Smooth muscle cell (in vitro differentiated cells): ENCODE measurements around the gene ARSA. TPM values are rescaled to one million over a fixed set of nuclear protein-coding genes. Genes with fewer than 3 reads are reported as not detected.
"Not testable (repeated sequence)": the region's sequence is repeated elsewhere in the genome, so short reads cannot be mapped to it uniquely, and the experiment has no call there.

Source experiments
- DNase-seq: peaks from one replicate; lab custom pipeline; 2025; ENCODE audit not compliant: unreplicated experiment; lab: John Stamatoyannopoulos, UW
- H2AFZ ChIP-seq: fragments of 200-600 bp; sonication (generic); 2 replicates; pipeline ENCODE4 v1.6.0; 2016; ENCODE audit warnings: antibody characterized with exemption, low read depth, mild to moderate bottlenecking
- H3F3A ChIP-seq: fragments of 200-600 bp; sonication (generic); 2 replicates; pipeline ENCODE4 v1.6.0; 2017; ENCODE audit warnings: antibody characterized with exemption, low read depth
- H3K27ac ChIP-seq: fragments of 200-600 bp; sonication (generic); 2 replicates; pipeline ENCODE4 v1.5.1; 2016; ENCODE audit warnings: low read depth, mild to moderate bottlenecking
- H3K27me3 ChIP-seq: fragments of 200-600 bp; sonication (generic); 2 replicates; pipeline ENCODE4 v1.6.1; 2016; ENCODE audit warnings: low read depth, mild to moderate bottlenecking
- H3K36me3 ChIP-seq: fragments of 200-600 bp; sonication (generic); 2 replicates; pipeline ENCODE4 v1.5.1; 2016; ENCODE audit warnings: low read depth
- H3K4me1 ChIP-seq: fragments of 200-600 bp; sonication (generic); 2 replicates; pipeline ENCODE4 v1.5.1; 2016; ENCODE audit warnings: low read depth
- H3K4me2 ChIP-seq: fragments of 200-600 bp; sonication (generic); 2 replicates; pipeline ENCODE4 v1.6.0; 2016; ENCODE audit warnings: mild to moderate bottlenecking
- H3K4me3 ChIP-seq: fragments of 200-600 bp; sonication (generic); 2 replicates; pipeline ENCODE4 v1.5.1; 2016; ENCODE audit warnings: mild to moderate bottlenecking
- H3K79me2 ChIP-seq: fragments of 200-600 bp; sonication (generic); 2 replicates; pipeline ENCODE4 v1.6.0; 2016; ENCODE audit warnings: low read depth, mild to moderate bottlenecking
- H3K9ac ChIP-seq: fragments of 200-600 bp; sonication (generic); 2 replicates; pipeline ENCODE4 v1.6.0; 2016; ENCODE audit warnings: low read depth
- H3K9me3 ChIP-seq: fragments of 200-600 bp; sonication (generic); replicated peaks from 2 replicates; pipeline ENCODE4 v1.5.1; 2016; ENCODE audit warnings: low read depth
- H4K20me1 ChIP-seq: fragments of 200-600 bp; sonication (generic); 2 replicates; pipeline ENCODE4 v1.6.0; 2016; ENCODE audit warnings: low read depth
- CTCF ChIP-seq: fragments of 200-600 bp; sonication (generic); IDR thresholded peaks from 2 replicates; pipeline ENCODE4 v1.5.1; 2017; ENCODE audit warnings: borderline replicate concordance, mild to moderate bottlenecking, antibody characterized with exemption; ENCODE audit not compliant: insufficient read depth, poor library complexity, severe bottlenecking
- WGBS: methylation state at CpG from one replicate; pipeline ENCODE4 v1.1.7; 2016; ENCODE audit warnings: low lambda C conversion rate; 5-methylcytosine and 5-hydroxymethylcytosine counted together
- polyA plus RNA-seq: library from polyadenylated mRNA; unstranded; fragments of >200 nt; fragmentation: Nextera tagmentation; extraction: Ambion mirVana; gene quantifications from 2 replicates; pipeline ENCODE4 v1.2.1, GENCODE V29; 2016
- total RNA-seq: library from RNA; depleted of rRNA; stranded (reverse); fragments of >200 nt; gene quantifications from 2 replicates; pipeline ENCODE4 v1.2.3, GENCODE V29; 2014

ARSA gene
- total and polyA plus RNA-seq, 2 experiments from 2014 or later = 16.6 to 19.9 TPM

GRCh38 chr22:50620593-50621355 lies 7.2 kb downstream of the ARSA start:
- Histone ChIP-seq H2AFZ (no peak overlapping the region), H3K27ac (no peak overlapping the region), H3K9me3 (no peaks in the 10 kb centered on the region), H3K27me3 (no peaks in the 10 kb centered on the region), H3K4me1 (peaks cover 8% of the 10 kb centered on the region), H3K4me2 (peak overlapping the region; percentile 81), H3K9ac (no peak overlapping the region), H4K20me1 (no peaks in the 10 kb centered on the region), H3K4me3 (peak overlapping the region; percentile 38), H3F3A (peaks cover 9% of the 10 kb centered on the region), H3K36me3 (no peaks in the 10 kb centered on the region), H3K79me2 (no peaks in the 10 kb centered on the region)
- WGBS = 57% methylated on average over 25 of the region's 25 CpGs
- TF ChIP-seq CTCF = peak; percentile 75
- peak; percentile 37 for DNase-seq

GRCh38 chr22:50614296-50614695 lies 13.7 kb downstream of the ARSA start:
- H4K20me1 ChIP-seq, H3K36me3 ChIP-seq, H3K4me1 ChIP-seq, H3F3A ChIP-seq, H3K9ac ChIP-seq, H3K9me3 ChIP-seq, H3K27me3 ChIP-seq, H3K4me2 ChIP-seq, DNase-seq, H3K4me3 ChIP-seq, H2AFZ ChIP-seq, H3K27ac ChIP-seq, H3K79me2 ChIP-seq: not testable (repeated sequence)
- WGBS = 67% methylated on average over 3 of the region's 3 CpGs

GRCh38 chr22:50613291-50613981 lies 14.5 kb downstream of the ARSA start:
- no peaks in the 10 kb centered on the region for H3K36me3 ChIP-seq
- no peak for DNase-seq
- no peaks in the 10 kb centered on the region for H3K79me2 ChIP-seq
- no peak for TF ChIP-seq CTCF
- no peak overlapping the region for H3K4me2 ChIP-seq
- WGBS = 86% methylated on average over 22 of the region's 22 CpGs
- no peak overlapping the region for H3K9ac ChIP-seq
- no peaks in the 10 kb centered on the region for H4K20me1 ChIP-seq
- no peaks in the 10 kb centered on the region for H3K27me3 ChIP-seq
- no peaks in the 10 kb centered on the region for H3K9me3 ChIP-seq
- no peak overlapping the region for H3K27ac ChIP-seq
- H3F3A ChIP-seq = no peaks in the 10 kb centered on the region
- H2AFZ ChIP-seq = no peak overlapping the region
- no peak overlapping the region for H3K4me3 ChIP-seq
- no peaks in the 10 kb centered on the region for H3K4me1 ChIP-seq

GRCh38 chr22:50612528-50613221 lies 15.3 kb downstream of the ARSA start:
- Histone ChIP-seq H3K79me2 (no peaks in the 10 kb centered on the region), H3K27ac (no peak overlapping the region), H4K20me1 (no peaks in the 10 kb centered on the region), H3K36me3 (no peaks in the 10 kb centered on the region), H3F3A (no peaks in the 10 kb centered on the region), H3K4me2 (no peak overlapping the region), H3K27me3 (peaks cover 4% of the 10 kb centered on the region), H3K4me1 (no peaks in the 10 kb centered on the region), H3K9ac (no peak overlapping the region), H3K9me3 (no peaks in the 10 kb centered on the region), H3K4me3 (no peak overlapping the region), H2AFZ (no peak overlapping the region)
- 69% methylated on average over 20 of the region's 31 CpGs for WGBS
- no peak for DNase-seq
- no peak for TF ChIP-seq CTCF
